ENCODE results near the gene OR10R2.

Gene OR10R2

DNA sequence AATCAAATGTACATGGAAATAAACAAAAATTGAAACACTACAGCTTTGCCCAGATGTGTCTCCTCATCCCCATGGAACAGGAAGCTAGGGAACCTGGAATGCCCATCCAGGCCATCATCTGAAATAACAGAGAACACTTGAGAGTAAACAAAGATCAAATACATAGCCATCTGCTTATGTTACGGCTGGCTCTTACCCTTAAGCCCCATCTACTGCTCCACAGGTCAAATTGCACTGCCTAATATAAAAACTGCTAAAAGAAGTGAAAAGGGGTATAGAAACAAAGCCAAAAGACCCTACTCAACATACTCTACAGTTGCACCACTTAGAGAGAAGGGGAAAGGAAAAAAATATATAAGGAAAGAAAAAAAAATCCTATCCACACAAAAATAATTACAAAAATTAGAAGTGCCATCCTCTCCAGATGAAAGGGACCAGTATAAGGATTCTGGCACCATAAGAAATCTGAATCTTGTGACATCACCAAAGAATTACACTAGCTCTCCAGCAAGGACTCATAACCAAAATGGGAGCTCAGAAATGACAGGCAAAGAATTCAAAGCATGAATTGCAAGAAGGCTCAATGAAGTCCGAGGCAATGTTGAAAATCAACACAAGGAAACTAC, 55.3 kb downstream of the OR10R2 start:
- DNase-seq (ENCODE audit: low read depth): no peak
